ENCODE data around the gene CCNL2. TPM values are rescaled to one million over a fixed set of nuclear protein-coding genes. Genes with fewer than 3 reads are reported as not detected.

The CCNL2 gene
- total and polyA plus RNA-seq, 2 donors (not counting 1 experiment from before 2014, with no cell fraction given) = 263 to 347 TPM

- intact Hi-C loops (cut with micrococcal nuclease) = no loop called here
- peaks cover 0 to 33% (median 0%) of the 10 kb centered on the region in 3 donors for H3K9me3 ChIP-seq (ENCODE audit: control extremely low read depth in 1 of 3, control insufficient read depth in 2 of 3, insufficient read depth in 1 of 3, low read length in 2 of 3)
- no peak overlapping the region for H3K9ac ChIP-seq (ENCODE audit: low read length)
- no peak overlapping the region for H3K4me3 ChIP-seq (ENCODE audit: control extremely low read depth in 1 of 5, extremely low read depth in 1 of 5, insufficient read depth in 1 of 5, low read depth in 2 of 5, low read length in 4 of 5)
- H3K27me3 ChIP-seq (replicated peaks in 1 of 4; ENCODE audit: control extremely low read depth in 1 of 4, control insufficient read depth in 3 of 4, insufficient read depth in 4 of 4, low read length in 3 of 4) = peaks cover 0 to 58% (median 26%) of the 10 kb centered on the region in 4 experiments
- DNase-seq (peak; percentile 9), ATAC-seq (ENCODE audit: low read depth) (no peak)
- no peak overlapping the region for H3K27ac Mint-ChIP-seq
- TF ChIP-seq CTCF (IDR thresholded peaks at IDR 0.05) (no peak), EZH2 (IDR thresholded peaks at IDR 0.05; ENCODE audit: borderline replicate concordance, insufficient read depth, low read depth, low read length, poor library complexity, severe bottlenecking) (no peak)
- H3K27me3 Mint-ChIP-seq = peaks cover 29% of the 10 kb centered on the region
- no peak overlapping the region for H3K4me2 ChIP-seq (replicated peaks; ENCODE audit: low read depth, low read length, poor library complexity, severe bottlenecking)
- no peaks in the 10 kb centered on the region for H4K20me1 ChIP-seq (ENCODE audit: control insufficient read depth, insufficient read depth, low read length, poor library complexity, severe bottlenecking)
- H3K4me1 Mint-ChIP-seq = peaks cover 14% of the 10 kb centered on the region
- H3K79me2 ChIP-seq (ENCODE audit: control insufficient read depth, insufficient read depth, low read length) = no peaks in the 10 kb centered on the region
- ChIA-PET CTCF (no interaction called here), POLR2A (no interaction called here)
- H3K4me3 Mint-ChIP-seq = no peak overlapping the region
- H3K27ac ChIP-seq (ENCODE audit: low read length in 2 of 2) = no peak overlapping the region
- 69% methylated on average over 3 of the region's 5 CpGs for WGBS (ENCODE audit: insufficient coverage)
- peaks cover 31 to 35% of the 10 kb centered on the region in 2 donors for H3K4me1 ChIP-seq (ENCODE audit: control insufficient read depth in 2 of 2, insufficient read depth in 2 of 2, low read length in 2 of 2)
- no peaks in the 10 kb centered on the region for H3K9me3 Mint-ChIP-seq (ENCODE audit: insufficient read depth)
- H2AFZ ChIP-seq (ENCODE audit: insufficient read depth, low read depth, low read length, poor library complexity, severe bottlenecking) = no peak overlapping the region
- no peaks in the 10 kb centered on the region for H3K36me3 ChIP-seq (replicated peaks in 1 of 2; ENCODE audit: control extremely low read depth in 1 of 2, control insufficient read depth in 1 of 2, extremely low read depth in 1 of 2, insufficient read depth in 2 of 2, low read length in 1 of 2)
Observed at GRCh38 chr1:1431845-1432273, 32.7 kb upstream of the CCNL2 start.

GRCh38 chr1:1430992-1431844 lies 32.1 kb upstream of the CCNL2 start:
- ChIA-PET POLR2A (no interaction called here), CTCF (interaction anchor here (1.3 kb wide), 1 partner anchor 10 kb away, joined by 3 read pairs; no protein-coding TSS in a partner anchor)
- Histone ChIP-seq H3K4me2 (replicated peaks; ENCODE audit: low read depth, low read length, poor library complexity, severe bottlenecking) (no peak overlapping the region), H3K4me1 (ENCODE audit: control insufficient read depth in 2 of 2, insufficient read depth in 2 of 2, low read length in 2 of 2) (peaks cover 26 to 32% of the 10 kb centered on the region in 2 donors), H3K4me3 (ENCODE audit: control extremely low read depth in 1 of 5, extremely low read depth in 1 of 5, insufficient read depth in 1 of 5, low read depth in 2 of 5, low read length in 4 of 5) (no peak overlapping the region), H3K79me2 (ENCODE audit: control insufficient read depth, insufficient read depth, low read length) (no peaks in the 10 kb centered on the region), H3K9ac (ENCODE audit: low read length) (no peak overlapping the region), H3K9me3 (ENCODE audit: control extremely low read depth in 1 of 3, control insufficient read depth in 2 of 3, insufficient read depth in 1 of 3, low read length in 2 of 3) (peaks cover 0 to 26% (median 0%) of the 10 kb centered on the region in 3 donors), H3K27me3 (replicated peaks in 1 of 4; ENCODE audit: control extremely low read depth in 1 of 4, control insufficient read depth in 3 of 4, insufficient read depth in 4 of 4, low read length in 3 of 4) (peaks cover 0 to 57% (median 20%) of the 10 kb centered on the region in 4 experiments), H3K27ac (ENCODE audit: low read length in 2 of 2) (no peak overlapping the region), H3K36me3 (replicated peaks in 1 of 2; ENCODE audit: control extremely low read depth in 1 of 2, control insufficient read depth in 1 of 2, extremely low read depth in 1 of 2, insufficient read depth in 2 of 2, low read length in 1 of 2) (no peaks in the 10 kb centered on the region), H2AFZ (ENCODE audit: insufficient read depth, low read depth, low read length, poor library complexity, severe bottlenecking) (no peak overlapping the region), H4K20me1 (ENCODE audit: control insufficient read depth, insufficient read depth, low read length, poor library complexity, severe bottlenecking) (no peaks in the 10 kb centered on the region)
- Mint-ChIP-seq H3K4me1 (peaks cover 11% of the 10 kb centered on the region), H3K27ac (no peak overlapping the region), H3K27me3 (peaks cover 29% of the 10 kb centered on the region), H3K9me3 (ENCODE audit: insufficient read depth) (no peaks in the 10 kb centered on the region), H3K4me3 (no peak overlapping the region)
- intact Hi-C loops (cut with micrococcal nuclease) = no loop called here
- peak; percentile 10 for DNase-seq
- TF ChIP-seq CTCF (IDR thresholded peaks at IDR 0.05) = no peak
- no peak for TF ChIP-seq EZH2 (IDR thresholded peaks at IDR 0.05; ENCODE audit: borderline replicate concordance, insufficient read depth, low read depth, low read length, poor library complexity, severe bottlenecking)
- no peak for ATAC-seq (ENCODE audit: low read depth)
- 68% methylated on average over 11 of the region's 18 CpGs for WGBS (ENCODE audit: insufficient coverage)
